ENCODE measurements around the gene MRPL36. TPM values are rescaled to one million over a fixed set of nuclear protein-coding genes. Genes with fewer than 3 reads are reported as not detected.
"Not testable (repeated sequence)": the region's sequence is repeated elsewhere in the genome, so short reads cannot be mapped to it uniquely, and the experiment has no call there.

The MRPL36 gene
- total RNA-seq, 1 experiment from 2014 or later = 50.5 TPM

DNA sequence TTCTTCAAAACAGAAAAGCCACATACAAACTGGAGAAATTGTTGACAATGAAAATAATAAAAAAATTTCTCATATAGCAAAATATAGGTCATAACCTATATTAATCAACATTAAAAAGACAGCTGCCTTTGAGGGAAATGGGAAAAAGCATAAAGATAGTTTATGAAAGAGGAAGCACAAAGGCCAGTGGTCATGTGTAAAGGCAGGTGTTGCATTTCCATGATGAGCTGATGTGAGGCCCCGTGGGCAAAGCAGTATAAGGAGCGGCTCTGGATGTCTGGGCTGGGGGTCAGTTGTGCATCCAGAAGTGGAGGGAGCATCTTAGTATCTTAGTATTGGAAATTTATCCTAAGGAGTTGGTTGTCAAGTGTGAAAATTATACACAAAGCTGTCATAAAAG is 19.8 kb upstream of the MRPL36 start:
- in situ Hi-C loops (cut with HindIII; ENCODE audit: low pct_unique_long_range_greater_than_20kb, low sequenced_read_pairs) = no loop called here
- no peak for DNase-seq (ENCODE audit: low read depth)

DNA sequence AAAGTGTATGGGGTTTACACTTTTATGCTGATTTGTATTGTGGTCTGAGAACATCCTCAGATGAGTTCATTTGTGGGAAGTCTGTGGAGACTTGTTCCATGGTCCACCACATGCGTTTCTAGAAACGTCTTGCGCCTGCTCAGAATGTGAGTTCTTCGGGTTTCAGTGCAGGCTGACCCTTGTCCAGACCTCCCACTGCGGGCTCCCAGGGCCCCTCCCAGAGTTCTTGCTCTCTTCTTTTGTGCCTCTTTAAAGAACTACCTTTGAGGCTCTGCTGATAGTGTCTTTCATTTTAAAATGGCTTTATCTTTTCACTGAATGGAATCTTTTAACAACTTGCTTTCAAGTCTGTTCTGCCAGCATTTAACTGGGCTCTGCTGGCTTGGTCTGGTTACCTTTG is 19.1 kb upstream of the MRPL36 start:
- in situ Hi-C loops (cut with HindIII; ENCODE audit: low pct_unique_long_range_greater_than_20kb, low sequenced_read_pairs) = no loop called here
- no peak for DNase-seq (ENCODE audit: low read depth)

DNA sequence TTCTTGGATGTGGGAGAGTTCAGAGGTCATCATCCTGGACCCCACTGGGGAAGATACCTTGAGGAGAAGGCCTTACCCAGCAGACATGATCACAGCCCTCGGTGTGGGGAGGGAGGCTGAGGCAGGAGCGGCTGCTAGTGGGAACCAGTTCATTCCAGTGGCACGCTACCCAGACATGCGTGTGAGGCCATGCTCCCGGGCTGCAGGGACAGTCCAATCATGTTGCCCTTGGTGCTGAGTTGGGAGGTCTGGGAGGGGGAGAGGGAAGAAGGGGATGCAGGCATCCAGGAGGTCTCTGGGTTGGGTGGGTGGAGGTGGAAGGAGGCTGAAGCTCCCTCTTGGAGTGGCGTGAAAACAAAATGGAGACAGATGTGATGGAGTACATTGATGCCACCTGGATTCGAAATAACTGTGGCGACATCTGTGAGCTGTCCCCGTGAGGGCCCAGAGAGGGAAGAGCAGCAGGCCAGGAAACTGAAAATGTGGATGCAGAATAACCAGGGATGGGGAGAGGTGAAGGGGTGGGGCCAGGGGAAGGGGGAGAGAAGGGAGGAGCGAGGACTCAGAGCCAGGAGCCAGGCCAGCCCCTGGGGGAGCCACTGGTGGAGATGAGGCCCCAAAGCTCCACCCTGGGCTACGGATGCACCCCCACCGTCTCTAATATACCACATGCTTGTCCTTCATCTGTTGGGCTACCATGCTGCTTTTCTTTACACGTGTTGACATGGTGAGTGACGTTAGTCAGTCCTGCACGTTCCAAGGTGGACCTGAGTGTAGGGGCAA is 17.8 kb upstream of the MRPL36 start:
- in situ Hi-C loops (cut with HindIII; ENCODE audit: low pct_unique_long_range_greater_than_20kb, low sequenced_read_pairs) = no loop called here
- DNase-seq (ENCODE audit: low read depth) = no peak

DNA sequence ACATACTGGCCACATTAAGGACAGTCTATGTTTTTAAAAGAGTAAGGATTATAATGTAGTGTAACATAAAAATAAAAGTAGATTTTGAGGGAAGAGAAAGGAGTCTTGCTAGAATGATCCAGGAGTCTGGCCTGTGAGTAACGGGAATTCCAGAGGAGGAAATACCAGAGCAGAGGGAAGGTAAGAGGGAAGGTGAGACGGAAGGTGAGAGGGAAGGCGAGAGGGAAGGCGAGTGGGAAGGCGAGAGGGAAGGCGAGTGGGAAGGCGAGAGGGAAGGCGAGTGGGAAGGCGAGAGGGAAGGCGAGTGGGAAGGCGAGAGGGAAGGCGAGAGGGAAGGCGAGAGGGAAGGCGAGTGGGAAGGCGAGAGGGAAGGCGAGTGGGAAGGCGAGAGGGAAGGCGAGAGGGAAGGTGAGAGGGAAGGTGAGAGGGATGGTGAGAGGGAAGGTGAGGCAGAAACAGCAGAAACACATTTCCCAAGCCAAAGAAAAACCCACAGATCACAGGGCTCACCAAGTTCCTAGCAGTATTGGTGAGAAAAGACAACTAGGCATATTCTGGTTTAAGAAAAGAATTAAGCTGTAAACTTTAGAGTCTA is 17.0 kb upstream of the MRPL36 start:
- in situ Hi-C loops (cut with HindIII; ENCODE audit: low pct_unique_long_range_greater_than_20kb, low sequenced_read_pairs); DNase-seq (ENCODE audit: low read depth): not testable (repeated sequence)

DNA sequence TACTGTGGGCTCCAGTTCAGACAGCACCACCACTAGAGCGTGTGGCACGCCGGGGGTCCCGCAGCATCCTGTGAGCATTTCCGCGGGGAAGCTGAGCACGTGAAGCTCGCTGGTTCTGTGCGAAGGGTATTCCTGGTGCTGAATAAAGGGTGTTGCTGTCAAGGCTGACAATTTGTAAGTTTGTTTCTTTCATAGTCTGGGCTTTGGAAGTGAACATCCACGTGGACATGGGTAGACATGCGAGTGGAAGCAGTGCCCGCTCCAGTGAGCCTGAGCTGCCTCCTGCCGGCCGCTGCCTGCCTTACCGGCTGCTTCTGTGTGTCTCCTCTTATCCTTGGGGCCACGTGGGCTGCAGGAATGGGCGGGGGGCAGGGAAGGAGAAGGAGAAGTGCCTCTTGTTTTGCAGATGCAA is 16.2 kb upstream of the MRPL36 start:
- DNase-seq (ENCODE audit: low read depth) = no peak
- in situ Hi-C loops (cut with HindIII; ENCODE audit: low pct_unique_long_range_greater_than_20kb, low sequenced_read_pairs) = no loop called here

DNA sequence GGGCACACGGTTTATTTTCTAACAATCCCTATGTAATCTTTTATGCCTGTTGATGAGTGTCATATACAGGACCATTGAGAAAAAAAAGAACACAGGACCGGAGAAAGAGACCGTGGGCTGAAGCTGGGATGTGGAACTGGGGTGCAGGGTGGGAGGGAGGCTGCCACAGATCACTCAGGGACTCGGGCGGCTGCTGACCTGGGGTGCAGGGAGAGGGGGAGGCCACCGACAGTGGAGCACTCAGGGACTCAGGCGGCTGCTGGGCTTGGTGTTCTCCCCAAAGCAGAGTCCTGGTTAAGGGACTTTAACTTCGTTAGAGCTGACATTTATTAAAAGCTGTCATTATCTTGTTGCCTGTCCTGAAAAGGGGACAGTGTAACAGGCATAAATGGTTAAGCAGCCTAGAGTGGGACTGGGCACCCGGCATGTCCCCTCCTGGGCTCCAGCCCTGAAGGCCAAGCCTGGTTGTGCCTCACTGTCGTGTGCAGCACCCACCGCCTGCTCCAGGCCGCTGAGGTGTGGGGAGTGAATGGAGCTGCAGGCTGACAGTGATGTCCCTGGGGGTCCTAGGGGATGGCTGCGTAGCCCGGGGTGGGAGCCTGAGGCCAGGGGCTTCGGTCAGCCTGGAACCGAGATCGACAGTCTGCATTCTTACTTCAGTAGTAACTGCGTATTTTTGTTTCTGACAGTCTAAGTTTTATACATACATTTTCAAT is 15.6 kb upstream of the MRPL36 start:
- in situ Hi-C loops (cut with HindIII; ENCODE audit: low pct_unique_long_range_greater_than_20kb, low sequenced_read_pairs) = no loop called here
- DNase-seq (ENCODE audit: low read depth) = no peak

DNA sequence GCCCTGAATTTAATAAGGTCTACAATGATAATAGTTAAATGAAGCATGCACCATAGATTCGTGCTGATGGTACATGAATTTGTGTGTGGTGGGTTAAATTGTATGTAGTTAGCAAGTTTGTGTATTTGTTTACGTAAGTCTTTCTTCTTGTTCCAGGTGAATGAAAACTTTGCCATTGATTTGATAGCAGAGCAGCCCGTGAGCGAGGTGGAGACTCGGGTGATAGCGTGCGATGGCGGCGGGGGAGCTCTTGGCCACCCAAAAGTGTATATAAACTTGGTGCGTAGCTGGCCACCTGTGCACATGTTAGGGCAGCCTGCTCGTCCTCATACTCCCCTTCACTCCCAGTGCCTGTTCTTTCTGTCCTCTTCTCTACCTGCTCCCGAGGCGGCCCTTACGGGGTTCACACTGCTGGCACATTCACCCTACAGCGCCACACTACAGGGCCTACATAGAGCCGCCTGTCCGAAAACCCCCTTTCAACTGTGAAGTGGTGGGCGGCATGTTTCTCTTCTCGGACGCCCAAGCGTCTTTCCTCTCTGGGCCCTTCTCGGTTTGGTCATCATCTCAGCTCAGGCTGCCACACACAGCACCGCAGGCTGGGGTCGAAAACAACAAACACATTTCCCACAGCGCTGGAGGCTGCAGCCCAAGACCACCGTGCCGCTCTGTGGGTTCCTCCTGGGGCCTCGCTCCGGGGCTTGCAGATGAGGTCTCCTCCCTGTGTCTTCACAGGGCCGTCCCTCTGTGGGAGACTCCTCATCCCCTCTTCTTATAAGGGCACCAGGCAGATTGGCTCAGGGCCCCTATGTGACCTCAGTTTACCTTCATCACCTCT is 14.8 kb upstream of the MRPL36 start:
- no peak for DNase-seq (ENCODE audit: low read depth)

DNA sequence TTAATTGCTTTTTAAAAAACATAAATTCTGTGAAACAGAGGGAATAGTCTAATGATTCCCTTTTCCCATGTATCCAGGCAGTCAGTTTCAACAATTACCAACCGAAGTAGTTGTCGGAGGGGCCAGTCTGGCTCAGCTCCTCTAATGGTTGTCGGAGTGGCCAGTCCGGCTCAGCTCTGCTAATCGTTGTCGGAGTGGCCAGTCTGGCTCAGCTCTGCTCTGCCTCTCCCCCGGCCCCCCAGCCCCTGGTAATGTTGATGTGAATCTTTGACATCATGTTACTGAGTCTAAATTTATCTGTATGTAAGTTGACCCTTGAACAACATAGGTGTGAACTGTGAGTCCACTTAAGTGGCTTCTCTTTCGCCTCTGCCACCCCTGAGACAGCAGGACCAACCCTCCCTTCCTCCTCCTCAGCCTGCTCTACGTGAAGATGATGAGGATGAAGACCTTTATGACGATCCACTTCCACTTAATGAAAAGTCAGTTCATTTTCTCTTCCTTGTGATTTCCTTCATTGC is 11.0 kb upstream of the MRPL36 start:
- in situ Hi-C loops (cut with HindIII; ENCODE audit: low pct_unique_long_range_greater_than_20kb, low sequenced_read_pairs) = no loop called here

More for the DNA sequence above, 14.8 kb upstream of the MRPL36 start:
- in situ Hi-C loops (cut with HindIII; ENCODE audit: low pct_unique_long_range_greater_than_20kb, low sequenced_read_pairs) = no loop called here

DNA sequence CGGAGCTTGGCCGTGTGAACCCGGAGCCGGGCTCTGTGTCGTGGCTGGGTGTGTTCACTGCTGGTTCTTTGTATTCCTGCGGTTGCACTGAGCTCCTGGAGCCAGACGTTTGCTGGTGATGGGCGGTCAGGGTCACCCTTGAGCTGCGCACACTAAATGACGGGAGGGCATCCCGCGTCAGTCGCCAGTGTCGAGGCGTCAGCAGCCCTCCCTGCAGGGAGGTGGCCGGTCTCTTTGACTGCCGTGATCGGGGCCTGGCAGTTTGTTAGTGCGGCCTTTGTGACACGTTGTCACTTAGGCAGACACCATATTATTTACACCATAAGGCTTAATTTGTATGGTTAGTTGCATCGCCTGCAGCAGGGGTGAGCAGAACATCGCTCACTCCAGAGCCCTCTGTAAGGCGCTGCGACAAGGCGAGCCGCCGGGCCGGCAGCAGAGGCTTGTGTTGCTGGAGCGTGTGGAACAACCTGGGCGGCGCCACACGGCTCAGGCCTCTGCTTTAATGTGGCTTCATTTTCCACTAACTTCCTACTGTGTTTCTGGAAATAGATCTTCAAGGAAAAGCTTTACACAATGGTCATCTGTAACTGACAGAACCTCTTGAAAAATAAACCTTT is 9.9 kb upstream of the MRPL36 start:
- DNase-seq (ENCODE audit: low read depth) = no peak
- in situ Hi-C loops (cut with HindIII; ENCODE audit: low pct_unique_long_range_greater_than_20kb, low sequenced_read_pairs) = no loop called here

More for the DNA sequence above, 11.0 kb upstream of the MRPL36 start:
- no peak for DNase-seq (ENCODE audit: low read depth)

DNA sequence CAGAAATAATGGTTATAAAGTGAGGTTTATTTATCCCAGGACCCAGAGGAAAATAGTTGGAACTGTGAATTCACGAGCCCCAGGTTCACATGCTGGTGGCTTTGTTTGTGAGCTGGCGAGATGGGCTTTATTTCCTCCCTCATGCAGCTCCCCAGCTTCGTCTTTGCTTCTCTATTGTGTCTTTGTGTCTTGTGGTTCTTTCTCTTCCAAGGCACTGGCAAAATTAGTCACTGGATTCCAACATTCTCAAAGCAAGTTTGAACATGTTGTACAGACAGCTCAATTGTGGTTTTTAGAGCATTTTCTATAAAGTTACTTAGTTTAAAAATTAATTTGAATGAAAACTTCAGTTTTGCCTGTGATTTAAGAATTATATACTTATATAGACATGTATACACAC is 8.8 kb upstream of the MRPL36 start:
- in situ Hi-C loops (cut with HindIII; ENCODE audit: low pct_unique_long_range_greater_than_20kb, low sequenced_read_pairs) = no loop called here
- DNase-seq (ENCODE audit: low read depth) = no peak

DNA sequence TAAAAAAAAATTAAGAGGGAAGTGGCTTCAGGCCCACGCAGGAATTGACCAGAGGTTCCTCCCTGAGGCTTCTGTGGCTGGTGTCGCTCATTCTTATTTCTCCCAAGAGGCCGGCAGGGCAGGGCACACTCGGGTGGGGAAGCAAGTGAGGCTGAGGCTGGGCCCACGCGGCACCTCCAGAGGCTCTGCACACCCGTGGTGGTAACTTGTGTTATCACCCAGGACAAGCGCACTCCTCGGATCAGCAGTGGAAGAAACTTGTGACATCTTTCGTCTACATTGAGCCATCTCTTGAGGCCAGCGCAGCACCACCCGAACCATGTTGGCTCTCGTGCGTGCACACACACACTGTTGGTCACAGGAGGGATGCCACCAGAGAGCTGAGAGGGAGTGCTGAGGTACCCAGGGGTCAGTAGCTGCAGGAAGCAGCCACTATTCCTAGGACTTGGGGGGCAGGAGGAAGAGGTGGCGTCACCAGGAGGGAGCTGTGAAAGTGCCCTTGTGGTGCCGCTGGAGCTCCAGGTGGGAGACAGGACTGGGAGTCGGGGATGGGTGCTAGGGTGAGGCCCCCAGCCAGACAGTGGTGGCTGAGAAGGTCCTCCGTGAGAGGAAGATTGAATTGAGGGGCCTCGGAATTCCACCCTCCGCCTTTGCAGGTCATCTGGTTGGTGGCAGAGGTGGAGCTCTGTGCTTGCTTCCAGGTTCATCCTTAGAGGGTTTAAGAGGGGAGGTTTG is 8.0 kb upstream of the MRPL36 start:
- in situ Hi-C loops (cut with HindIII; ENCODE audit: low pct_unique_long_range_greater_than_20kb, low sequenced_read_pairs) = no loop called here
- DNase-seq (ENCODE audit: low read depth) = no peak

DNA sequence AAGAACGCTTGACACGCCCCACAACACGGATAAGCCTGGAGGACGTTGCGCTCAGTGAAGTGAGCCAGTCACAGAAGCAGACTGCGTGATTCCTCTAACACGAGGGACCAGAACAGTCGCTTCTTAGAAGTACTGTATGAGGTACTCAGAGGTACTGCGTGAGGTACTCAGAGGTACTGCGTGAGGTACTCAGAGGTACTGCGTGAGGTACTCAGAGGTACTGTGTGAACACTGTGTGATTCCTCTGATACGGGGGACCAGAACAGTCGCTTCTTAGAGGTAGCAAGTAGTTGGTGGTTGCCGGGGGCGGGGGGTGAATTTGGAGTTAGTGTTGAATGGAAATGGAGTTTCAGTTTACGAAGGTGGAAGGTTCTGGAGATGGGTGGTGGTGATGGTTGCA is 7.3 kb upstream of the MRPL36 start:
- DNase-seq (ENCODE audit: low read depth) = no peak
- in situ Hi-C loops (cut with HindIII; ENCODE audit: low pct_unique_long_range_greater_than_20kb, low sequenced_read_pairs) = no loop called here

DNA sequence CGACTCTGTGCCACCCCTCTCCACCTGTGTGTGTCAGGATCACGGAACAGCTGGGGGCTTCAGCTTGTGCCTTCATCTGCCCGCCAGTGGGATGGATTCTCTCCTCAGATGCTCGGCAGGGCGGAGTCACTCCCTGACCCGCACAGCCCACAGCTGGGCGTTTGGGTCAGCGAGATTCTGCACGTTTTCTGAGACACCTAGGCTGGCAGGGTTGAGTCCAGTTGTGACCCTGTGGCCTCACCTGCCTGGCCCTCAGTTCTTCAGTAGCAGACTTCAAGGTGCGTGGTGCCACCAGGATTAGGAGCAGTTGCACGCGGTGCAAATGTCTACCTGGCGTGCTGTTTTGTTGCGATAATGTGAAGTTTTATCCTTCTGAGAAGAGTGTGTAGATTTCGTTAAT is 6.6 kb upstream of the MRPL36 start:
- DNase-seq (ENCODE audit: low read depth) = no peak
- in situ Hi-C loops (cut with HindIII; ENCODE audit: low pct_unique_long_range_greater_than_20kb, low sequenced_read_pairs) = no loop called here

DNA sequence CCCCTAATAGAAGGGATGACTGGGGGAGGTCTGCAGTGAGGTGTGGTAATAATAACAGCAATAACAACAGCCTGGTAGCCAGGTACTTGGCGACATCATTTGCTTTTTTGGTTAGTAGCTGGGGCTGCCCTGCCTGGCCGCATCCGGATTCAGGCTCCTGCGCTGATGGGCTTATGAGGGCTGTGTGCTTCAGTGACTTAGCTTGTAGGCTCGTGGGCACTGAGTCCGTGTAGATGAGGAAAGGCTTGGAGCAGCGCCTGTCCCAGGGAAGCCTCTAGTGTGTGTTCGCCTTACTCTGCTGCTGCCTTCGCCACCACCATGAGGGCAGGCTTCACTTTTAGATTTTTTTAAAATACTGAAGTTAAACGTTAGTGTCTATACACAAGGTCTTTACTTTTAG is 6.1 kb upstream of the MRPL36 start:
- in situ Hi-C loops (cut with HindIII; ENCODE audit: low pct_unique_long_range_greater_than_20kb, low sequenced_read_pairs) = no loop called here
- no peak for DNase-seq (ENCODE audit: low read depth)

DNA sequence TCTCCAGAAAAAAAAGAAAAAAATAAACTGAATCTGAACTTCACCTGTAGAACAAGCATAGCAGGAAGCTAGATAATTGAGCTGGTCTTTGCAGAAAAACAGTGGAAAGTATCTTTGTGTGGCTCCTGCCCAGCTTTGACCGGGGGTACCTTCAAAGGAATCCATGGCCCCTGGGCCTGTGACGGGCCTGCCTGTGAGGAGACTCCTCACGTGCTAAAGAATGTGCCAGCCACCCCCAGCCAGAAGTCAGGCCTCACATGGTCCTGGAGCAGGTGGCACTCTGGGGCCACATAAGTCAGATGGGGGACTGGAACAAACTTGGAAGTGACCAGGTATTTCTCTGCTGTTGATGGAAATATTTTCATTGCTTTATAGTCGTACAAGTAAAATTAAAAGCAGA is 5.7 kb upstream of the MRPL36 start:
- in situ Hi-C loops (cut with HindIII; ENCODE audit: low pct_unique_long_range_greater_than_20kb, low sequenced_read_pairs) = no loop called here
- DNase-seq (ENCODE audit: low read depth) = no peak

DNA sequence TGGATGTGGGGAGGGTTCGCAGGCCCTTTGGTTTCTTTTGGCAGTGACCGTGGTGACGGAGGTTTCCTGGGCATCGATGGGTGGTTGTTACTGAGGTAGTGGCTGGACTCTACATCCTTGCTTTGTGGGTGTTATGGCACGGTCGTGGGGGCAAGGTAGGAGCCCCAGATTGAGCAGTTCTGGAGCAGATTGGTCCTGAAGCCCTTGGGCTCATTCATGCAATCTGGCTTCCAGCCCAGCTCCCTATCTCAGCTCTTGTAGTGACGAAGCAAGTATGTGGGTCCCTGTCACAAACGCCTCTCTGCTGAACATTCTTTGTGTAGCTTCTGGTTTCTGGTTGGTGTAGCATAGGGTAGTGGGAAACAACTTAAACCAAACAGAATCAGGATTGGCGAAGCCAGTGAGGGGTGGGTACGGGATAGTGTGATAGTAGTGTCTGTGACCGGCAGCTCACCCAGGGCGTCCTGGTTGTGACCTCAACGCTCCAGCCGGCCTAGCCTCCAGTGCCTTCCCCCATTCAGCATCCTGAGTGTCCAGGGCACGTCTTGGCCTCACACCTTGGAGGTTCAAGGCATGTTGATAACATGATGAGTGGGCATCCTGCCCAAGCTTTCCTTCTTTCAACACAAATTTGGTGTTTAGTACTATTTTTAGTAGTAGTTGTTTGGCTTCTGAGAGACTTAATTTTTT is 4.5 kb upstream of the MRPL36 start:
- in situ Hi-C loops (cut with HindIII; ENCODE audit: low pct_unique_long_range_greater_than_20kb, low sequenced_read_pairs) = no loop called here
- no peak for DNase-seq (ENCODE audit: low read depth)

DNA sequence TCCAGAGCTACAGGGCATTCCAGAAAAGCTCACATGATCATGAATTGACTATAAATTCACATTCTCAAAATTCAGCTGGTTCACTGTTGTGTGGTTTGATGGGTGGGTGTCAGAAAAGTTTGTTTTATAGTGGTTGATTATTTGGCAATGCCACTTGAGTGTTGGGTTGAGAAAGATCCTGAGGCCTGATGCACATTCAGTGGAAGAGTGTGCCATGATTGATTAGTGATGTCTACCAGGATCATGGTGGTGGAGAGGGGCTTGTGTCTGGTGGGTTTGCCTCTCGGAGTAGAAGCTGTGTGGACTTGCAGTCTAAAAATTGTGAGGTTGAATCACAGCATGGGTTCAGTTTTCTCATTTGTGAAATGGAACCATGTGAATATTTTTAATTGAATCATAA is 3.6 kb upstream of the MRPL36 start:
- no peak for DNase-seq (ENCODE audit: low read depth)
- in situ Hi-C loops (cut with HindIII; ENCODE audit: low pct_unique_long_range_greater_than_20kb, low sequenced_read_pairs) = no loop called here

All from Caki2 (cell line).